ENCODE results near the gene BIRC3.

- TF ChIP-seq CTCF (IDR thresholded peaks at IDR 0.05), result no peak
- no peak for TF ChIP-seq POLR2AphosphoS5 (IDR thresholded peaks at IDR 0.05)
- no peak for TF ChIP-seq POLR2A (IDR thresholded peaks at IDR 0.05)
Measured at GRCh38 chr11:102272047-102272824, 45.0 kb upstream of the BIRC3 start.

Data from gastroesophageal sphincter (tissue), 3 donors.